HG03039 (cell line): ENCODE data around the gene AOC1.

Source experiments
- ATAC-seq: cut with Tn5 transposase; IDR thresholded peaks from one replicate; pipeline ENCODE4 v1.9.1; 2021; ENCODE audit warnings: mild to moderate bottlenecking, moderate library complexity; ENCODE audit not compliant: unreplicated experiment

Gene AOC1

DNA sequence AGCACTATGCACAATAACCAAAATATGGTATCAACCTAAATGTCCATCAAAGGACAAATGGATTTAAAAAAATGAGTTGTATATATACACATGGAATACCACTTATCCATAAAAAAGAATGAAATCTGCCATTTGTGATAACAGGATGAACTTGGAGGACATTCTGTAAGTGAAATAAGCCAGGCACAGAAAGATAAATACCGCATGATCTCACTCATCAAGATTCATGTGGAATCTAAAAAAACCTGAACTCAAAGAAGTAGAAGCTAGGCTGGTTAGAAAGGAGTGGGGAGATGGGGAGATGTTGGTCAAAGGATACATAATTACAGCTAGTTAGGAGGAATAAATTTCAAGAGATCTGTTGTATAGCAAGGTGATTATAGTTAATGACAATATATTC lies 17.3 kb upstream of the AOC1 start:
- ATAC-seq = no peak

DNA sequence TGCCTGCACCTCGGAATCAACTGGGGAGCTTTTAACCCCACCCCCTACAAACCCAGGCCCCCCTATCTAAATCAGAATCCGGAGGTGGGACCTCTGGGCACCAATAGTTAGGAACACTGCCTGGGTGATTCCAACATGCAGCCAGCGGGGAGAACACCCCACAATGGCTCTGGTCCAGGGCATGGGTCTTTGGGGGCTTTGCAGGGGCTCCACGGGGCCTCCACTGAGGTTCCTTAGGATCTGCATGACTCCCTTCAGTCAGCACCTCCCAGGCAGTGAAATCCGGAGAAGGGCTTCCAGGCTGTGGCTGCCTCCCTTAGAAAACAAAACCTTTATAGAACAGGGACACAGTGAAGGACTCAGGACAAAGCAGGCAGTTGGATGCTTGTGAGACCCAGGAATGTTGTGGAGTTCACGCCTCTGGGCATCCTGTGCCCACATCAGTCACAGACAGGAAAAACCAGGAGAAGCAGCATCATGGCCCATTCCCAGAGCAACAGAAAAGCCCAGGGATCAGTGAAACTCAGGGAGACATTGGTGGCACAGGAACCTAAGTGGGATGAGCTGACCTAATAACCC lies 16.5 kb upstream of the AOC1 start:
- no peak for ATAC-seq

DNA sequence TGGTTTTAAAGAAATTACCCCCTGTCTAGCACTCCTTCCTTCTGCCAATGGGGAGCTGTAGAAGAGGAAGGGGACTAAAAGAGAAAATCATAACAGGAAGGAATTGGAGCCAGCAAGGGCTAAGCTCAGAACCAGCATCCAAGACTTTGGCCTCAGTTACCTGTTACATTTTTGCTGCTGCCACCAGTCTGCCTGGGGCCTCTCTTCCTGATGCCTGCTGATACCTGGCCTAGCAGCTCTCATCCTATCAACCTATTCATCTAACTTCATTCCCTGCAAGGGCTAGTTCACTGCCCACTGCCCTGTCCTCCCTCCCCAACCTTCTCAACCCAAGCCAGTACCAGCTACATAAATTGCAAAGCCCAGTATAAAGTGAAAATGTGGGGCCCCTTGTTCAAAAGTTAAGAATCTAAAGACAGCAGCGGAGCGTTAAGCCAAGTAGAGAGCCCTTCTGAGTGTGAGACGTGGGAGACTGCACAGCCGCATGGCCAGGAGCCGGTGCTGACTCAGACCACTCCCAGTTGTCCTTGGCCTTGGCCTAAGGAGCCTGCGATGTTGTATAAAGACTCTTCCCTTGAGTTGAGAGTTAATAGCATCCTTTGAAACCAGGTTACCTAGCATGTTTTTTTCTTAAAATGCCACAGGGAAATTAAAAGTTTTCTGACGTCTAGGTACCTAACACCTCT lies 13.2 kb upstream of the AOC1 start:
- ATAC-seq = no peak

DNA sequence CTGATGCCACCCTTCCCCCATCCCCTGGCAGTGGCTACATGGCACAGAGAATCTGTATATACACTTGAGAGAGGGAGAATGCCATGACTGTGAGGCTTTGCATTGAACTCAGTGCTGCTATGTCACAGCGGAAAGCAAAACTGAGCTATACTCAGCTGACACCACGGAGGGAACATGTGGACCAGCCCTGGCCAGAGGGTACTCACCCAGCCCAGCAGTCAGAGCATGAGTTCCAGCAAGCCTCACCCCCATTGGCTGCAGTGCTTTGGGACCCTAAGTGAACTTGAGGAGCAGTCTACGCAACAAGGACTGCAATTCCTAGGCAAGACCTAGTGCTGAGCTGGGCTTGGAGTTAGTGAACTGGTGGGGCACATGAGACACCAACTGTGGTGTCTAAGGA lies 10.3 kb upstream of the AOC1 start:
- ATAC-seq = no peak

DNA sequence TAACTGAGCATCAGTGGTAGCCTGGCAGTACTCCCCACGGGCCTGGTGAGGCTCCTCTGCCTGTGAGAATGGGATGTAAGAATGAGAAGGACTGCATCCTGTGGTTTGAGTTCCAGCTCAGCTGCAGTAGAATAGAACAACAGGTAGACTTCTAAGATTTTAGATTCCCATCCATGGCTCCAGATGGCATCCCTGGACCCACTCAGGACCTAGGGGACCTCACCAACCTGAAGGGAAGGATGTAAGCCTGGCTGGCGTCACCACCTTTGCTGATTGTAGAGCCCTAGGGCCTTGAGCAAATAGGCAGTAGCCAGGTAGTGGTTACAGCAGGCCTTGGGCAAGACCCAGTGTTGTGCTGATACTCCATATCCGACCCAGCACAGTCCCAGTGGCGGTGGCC lies 9.6 kb upstream of the AOC1 start:
- ATAC-seq = no peak

DNA sequence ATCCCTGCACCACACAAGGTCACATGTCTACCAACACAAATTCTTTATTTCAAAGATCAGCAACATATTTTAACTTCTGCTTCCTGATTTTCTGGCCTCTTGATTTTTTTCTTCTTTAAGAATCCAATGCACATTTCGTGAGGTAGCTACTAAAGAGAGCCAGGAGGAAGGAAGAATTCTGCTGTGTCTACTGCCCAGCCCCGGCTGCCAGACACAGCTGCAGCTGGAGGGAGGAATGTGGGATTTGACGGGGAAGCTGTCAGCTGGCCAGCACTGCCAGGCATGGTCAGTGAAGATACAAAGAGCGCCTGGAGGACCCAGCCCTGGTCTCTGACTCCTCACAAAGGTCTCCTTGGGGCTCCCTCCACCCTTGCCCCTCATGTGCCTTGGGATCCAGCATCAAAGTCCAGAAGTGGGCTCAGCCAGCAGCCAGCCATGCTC lies 6.9 kb upstream of the AOC1 start:
- ATAC-seq = no peak

DNA sequence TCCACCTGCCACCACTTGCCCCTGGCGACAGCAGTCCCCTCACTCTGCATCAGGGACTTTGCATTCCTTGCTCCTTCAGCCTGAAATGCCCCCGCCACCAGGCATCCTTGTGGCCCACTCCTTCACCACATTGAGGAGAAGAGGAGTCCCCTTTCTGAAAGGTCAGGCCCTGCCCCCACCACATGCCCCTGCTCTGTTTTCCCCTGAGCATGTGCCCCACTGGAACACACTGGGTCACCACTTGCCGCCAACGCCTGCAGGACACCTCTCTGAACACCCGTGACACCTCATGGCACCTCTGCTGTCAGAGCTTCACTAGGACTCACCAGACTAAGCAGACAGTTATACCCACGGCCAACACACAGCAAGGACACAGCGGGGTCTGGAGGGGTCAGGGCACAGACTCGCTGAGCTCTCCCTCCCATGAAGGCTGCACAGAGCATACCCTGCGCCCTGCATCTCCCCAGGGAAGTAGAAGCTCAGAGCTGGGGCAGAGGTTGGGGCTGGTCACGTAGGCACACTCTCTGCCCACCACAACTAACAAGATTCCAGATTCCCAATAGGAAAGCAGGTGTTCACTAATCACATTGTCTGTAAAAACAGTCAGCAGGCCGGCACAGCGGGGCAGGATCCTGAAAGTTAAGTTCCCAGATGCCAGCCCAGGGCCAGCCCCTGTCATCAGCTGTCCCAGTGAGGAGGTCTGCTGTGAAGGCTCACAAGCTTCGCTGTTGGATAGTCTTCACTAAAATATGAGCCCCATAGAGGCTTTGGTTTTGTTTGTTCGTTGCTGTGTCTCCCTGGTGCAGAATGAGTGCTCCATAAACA lies 5.8 kb upstream of the AOC1 start:
- no peak for ATAC-seq

DNA sequence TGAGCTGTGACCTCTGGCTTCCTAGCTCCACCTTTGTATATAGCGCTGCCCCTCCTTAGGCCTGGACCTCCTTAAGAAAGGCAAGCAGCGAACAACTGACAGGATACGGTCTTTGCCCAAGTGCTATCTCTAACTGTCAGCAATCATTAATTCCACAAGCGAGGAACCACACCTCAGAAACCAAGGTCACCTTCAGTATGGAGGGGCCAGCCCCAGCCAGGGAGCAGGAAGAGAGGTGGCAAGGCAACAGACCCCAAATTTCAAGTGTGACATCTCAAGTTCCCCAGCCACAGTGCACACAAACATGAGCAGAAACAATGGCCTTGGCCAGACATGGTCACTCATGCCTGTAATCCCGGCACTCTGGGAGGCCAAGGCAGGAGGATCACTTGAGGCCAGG lies 4.8 kb upstream of the AOC1 start:
- ATAC-seq = no peak

DNA sequence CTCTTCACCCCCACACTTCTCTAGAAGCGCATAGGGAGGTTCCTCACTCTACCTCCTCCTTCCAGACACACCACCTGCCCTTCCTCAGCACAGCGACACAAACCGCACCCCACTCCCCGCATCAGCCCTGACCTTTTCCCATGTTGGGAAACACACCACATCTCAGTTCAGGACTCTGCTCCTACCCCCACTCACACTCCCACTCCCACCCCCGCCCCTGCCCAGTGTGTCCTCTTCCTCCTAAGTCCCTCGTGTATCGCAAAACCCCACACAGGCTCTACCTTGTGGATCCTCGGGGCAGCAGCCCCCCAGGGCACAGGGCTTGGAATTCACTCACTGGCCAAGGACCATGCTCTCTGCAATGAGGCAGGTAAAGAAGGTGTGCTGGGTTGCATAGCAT lies 4.2 kb upstream of the AOC1 start:
- ATAC-seq = no peak

DNA sequence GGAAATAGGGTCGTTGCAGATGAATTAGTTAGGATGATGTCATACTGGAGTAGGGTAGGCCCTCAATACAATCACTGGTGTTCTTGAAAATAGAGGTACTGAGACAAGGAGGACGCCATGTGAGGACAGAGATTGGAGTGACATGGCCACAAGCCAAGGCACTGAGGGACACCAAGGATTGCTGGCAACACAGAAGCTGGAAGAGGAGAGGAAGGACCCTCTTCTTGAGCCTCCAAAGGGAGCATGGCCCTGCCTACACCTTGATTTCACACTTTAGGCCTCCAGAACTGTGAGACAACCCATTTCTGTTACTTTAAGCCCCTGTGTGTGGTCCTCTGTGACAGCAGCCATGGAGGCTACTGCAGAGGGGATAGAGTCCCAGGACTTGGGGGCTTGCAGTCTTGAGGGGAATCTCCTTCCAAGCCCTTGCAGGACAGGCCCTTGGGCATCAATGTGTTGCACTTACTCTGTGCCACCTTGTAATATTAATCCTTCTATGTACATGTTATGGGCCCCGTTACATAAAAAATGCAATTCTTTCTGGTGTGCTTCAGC lies 3.7 kb upstream of the AOC1 start:
- no peak for ATAC-seq

DNA sequence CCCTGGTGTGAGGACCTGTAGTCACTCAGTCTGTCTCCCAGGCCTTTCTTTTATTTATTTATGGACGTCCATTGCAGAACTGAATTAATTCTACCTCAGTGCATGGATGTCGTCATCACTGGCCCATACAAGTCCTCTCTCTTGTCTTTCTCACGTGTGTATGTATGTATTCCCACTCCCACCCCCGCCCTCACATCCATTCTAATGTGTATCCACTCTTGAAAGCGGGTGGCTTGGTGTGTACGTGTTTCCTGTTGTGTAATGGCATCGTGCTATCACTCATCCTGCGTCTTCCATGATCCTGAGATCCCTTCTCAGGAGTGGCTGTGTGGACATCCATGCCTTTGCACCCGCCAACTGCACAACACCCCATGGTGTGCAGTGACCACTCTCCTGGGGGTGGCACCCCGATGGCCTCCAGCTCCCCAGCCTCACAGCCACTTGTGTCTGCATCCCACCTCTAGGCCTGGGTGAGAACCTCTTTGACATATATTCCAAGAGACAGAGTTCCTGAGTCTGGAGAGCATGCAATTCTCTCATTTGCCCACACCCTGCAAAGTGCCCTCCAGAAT lies 3.0 kb upstream of the AOC1 start:
- no peak for ATAC-seq

DNA sequence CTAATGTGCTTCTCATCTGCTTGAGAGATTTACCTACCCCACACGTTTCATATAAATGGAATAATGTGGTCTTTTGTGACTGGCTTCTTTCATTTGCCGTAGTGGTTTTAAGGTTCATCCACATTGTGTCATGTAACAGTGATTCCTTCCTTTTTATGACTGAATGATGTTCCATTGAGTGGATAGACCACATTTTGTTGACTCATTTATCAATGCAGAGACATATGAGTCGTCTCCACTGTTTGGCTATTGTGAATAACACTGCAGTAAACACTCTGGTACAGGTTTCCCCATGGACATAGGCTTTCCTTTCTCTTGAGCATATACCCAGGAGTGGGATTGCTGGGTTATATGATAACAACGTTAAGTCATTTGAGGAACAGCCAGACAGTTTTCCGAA lies 2.0 kb upstream of the AOC1 start:
- no peak for ATAC-seq

DNA sequence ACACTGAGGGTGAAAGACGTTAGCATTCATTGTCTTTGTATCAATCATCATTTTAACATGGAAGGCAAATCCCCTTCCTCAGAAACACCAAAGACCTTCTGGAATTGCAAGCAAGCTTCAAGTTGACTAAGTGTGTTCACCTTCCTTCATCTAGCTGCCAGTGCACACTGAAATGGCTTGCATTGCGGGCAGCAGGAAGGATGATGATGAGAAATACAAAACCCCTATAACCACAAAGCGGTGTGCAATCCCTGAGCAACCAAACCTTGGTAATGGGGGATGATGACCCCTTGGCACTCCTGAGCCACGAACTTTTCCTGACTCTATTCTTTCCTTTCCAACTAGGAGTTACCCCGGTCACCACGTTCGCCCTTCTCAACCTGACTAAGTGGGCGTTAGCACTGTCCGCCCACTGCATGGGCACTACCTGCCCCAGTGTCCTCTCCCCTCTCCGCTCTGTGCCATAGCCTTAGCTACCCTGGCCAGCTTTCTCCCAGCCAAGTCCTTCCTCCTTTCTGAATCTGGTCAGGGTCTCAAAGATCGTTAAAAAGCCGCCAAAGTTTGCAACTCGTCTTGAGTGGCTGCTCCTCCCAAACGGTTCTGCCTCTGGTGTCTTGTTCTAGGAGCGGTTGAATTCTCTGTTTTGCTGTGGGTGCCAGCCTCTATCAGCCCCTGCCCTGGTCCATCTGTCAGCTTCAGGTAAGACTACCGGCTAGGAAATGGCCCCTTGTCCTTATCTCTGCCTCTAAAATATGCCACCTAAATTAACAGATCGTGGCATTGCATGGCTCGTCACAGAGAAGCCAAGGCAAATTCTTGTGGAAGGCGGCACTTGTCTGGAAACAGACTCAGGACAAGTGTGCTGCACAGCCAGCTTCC lies 586 bp upstream of the AOC1 start:
- ATAC-seq = no peak

DNA sequence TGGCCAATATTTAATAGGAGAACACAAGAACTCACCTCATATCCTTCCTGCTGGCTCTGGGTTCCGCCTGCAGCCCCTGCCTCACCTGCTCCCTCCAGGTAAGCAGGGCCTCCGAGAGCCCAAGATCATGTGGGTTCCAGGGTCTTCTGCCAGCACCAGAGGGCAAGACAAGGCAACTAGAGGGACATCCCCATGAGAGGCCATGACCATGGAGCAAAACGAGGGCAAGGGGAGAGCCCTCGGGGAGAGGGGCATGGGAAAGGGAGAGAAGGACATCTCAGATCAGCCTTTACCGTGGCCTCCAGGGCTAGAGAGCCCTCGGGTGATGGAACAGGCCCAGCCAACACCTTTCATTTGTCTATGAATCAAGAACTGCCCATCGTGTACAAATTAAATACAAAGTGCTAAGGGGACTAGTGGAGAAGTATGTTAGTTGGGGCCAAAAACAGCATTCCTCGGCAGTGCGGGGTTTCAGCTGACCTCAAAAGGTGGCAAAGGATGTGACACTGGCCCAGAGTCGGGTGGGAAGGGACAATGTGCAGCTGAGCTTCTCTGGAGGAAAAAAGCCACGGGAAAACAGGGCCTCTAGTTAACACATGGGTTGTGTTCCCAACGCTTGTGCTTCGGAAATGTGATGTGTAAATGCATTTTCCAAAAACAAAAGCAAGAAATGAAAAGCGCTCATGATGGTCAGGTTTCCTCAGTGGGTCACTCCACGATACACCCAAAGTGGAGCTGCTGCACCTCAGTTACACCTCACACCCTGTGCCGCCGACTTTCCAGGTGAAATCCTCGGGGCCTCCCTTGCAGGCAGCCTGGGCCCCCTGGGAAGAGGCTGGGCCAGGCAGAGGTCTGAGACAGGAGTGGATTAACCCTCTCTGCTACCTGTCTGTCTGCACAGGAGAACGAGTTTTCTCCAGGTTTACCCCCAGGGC lies 2.0 kb downstream of the AOC1 start:
- ATAC-seq = no peak

DNA sequence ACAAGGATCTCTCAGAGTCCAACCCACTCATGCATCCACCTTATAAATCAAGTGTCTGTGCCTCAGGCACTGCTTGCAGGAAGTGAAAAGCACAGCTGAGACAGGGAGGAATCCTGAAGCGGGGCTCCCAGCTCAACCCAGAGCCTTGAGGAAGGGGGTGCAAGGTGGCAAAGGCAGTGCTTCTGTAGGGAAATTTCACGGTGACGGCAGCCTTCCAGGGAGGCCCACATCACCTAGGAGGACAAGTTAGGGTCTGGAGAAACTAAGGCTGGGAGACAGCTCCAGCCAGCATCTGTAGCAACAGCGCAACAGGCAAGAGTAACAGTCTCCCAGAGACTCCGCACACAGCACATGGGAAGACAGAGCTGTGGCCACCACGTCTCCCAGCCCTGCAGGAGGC lies 2.7 kb downstream of the AOC1 start:
- no peak for ATAC-seq

DNA sequence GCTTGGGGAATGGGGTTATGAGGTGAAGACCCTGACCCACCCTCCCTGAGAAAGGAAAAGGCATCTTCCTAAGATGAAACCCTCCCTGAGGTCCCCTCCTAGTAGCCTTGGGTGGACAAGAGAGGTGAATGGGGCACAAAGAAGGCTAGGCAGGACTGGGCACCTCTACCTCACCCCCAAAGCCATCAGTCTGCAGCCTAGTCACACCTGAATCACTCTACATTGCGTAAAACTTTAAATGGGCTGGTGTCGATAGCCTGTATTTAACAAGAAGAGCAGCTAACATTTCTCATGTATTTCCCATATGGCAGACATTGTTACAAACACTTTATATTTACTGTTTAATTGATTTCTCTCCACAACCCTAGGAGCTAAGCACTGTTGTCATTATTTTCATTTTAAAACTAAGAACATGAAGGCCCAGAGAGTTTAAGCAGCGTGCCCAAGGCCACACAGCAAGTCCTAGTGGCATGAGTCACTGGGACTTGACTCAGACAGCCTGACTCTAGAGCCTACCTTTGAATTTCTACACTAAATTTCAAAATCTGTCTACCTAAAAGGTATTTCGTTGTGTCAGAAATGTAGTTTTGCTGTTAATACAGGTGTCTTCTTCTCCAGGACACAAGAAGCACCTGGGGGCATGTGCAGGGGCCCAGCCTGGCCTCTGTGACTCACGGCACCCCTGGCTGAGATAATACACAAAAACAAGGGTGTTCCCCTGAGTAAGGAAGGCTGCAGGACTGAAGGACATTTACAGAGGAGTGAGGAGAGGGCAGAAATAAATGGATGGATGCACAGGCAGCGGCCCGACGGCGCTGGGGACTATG lies 3.4 kb downstream of the AOC1 start:
- no peak for ATAC-seq

DNA sequence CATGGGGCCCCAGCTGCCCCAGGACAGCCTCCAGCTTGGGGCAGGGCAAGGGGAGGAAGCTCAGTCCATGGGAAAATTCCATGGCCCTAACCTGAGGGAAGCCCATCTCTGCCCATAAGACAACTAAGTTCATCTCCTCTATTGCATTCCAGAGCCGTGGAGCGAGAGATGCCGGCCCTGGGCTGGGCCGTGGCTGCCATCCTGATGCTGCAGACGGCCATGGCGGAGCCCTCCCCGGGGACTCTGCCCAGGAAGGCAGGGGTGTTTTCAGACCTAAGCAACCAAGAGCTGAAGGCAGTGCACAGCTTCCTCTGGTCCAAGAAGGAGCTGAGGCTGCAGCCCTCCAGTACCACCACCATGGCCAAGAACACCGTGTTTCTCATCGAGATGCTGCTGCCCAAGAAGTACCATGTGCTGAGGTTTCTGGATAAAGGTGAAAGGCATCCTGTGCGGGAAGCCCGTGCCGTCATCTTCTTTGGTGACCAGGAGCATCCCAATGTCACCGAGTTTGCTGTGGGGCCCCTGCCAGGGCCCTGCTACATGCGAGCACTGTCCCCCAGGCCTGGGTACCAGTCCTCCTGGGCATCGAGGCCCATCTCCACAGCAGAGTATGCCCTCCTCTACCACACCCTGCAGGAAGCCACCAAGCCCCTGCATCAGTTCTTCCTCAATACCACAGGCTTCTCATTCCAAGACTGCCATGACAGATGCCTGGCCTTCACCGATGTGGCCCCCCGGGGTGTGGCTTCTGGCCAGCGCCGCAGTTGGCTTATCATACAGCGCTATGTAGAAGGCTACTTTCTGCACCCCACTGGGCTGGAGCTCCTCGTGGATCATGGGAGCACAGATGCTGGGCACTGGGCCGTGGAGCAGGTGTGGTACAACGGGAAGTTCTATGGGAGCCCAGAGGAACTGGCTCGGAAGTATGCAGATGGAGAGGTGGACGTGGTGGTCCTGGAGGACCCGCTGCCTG lies 4.3 kb downstream of the AOC1 start:
- ATAC-seq = no peak
